ENCODE measurements around the gene ACOT8. TPM values are rescaled to one million over a fixed set of nuclear protein-coding genes. Genes with fewer than 3 reads are reported as not detected.
"Not testable (repeated sequence)": the region's sequence is repeated elsewhere in the genome, so short reads cannot be mapped to it uniquely, and the experiment has no call there.

Gene ACOT8
- polyA plus RNA-seq, 2 donors = 24.8 to 26.6 TPM

DNA sequence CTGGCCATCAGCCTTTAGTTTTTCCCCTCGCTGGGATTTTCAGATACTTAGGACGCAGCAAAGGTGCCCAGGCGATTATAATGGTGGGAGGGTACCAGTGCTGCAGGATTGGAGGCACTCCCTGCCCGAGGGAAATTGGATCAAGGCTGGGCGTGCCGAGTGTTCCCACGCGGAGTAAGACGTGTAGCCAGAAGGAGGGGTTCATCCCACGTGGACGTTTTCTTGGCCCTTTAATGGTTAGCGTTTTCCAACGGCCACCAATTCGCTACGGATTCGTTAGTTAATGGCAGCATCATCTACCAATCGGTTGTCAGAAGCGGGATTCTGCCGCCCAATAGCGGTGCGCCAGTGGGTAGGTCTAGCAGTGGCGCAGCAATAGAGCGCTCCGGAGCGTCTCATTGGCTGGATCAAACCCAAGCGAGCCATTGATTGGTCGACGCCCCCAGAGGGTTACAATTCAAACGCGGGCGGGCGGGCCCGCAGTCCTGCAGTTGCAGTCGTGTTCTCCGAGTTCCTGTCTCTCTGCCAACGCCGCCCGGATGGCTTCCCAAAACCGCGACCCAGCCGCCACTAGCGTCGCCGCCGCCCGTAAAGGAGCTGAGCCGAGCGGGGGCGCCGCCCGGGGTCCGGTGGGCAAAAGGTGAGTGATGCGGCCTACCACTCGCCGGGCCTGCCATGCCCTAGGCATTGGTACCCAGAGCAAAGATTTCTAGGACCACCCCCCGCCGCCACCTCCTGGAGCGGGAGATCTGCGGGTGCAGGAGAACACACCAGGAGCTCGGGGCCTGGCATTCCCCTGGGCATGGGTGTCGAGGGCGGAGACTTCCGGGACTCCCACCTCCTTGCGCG is 44.8 kb downstream of the ACOT8 start, which contains the start of gene UBE2C:
Gene UBE2C, plus strand, starts transcription at position 488 of the 849 bp plus-strand sequence. Its CDS starts 52 bp downstream, at position 540.
- WGBS, 2 donors = 1% methylated on average over 64 to 65 of the region's 65 CpGs
- Histone ChIP-seq H3K36me3 (ENCODE audit: control insufficient read depth in 2 of 2, insufficient read depth in 2 of 2, low read length in 1 of 2) (peaks cover 10 to 15% of the 10 kb centered on the region in 2 donors), H3K4me3 (ENCODE audit: low read depth in 1 of 2, low read length in 2 of 2) (peak within 1 kb of the TSS; percentile 61 to 74), H3K4me1 (ENCODE audit: control insufficient read depth in 2 of 2, insufficient read depth in 2 of 2, low read length in 1 of 2) (peaks cover 0 to 7% of the 10 kb centered on the region in 2 donors), H3K9me3 (ENCODE audit: control insufficient read depth in 2 of 2, insufficient read depth in 1 of 2, low read depth in 1 of 2, low read length in 1 of 2) (no peaks in the 10 kb centered on the region), H3K27ac (ENCODE audit: low read depth in 2 of 2, low read length in 1 of 2) (peak within 1 kb of the TSS; percentile 6 to 58), H3K27me3 (ENCODE audit: control insufficient read depth in 1 of 2, insufficient read depth in 2 of 2, low read length in 2 of 2) (no peaks in the 10 kb centered on the region)

- peaks cover 18 to 20% of the 10 kb centered on the region in 2 donors for H3K36me3 ChIP-seq (ENCODE audit: control insufficient read depth in 2 of 2, insufficient read depth in 2 of 2, low read length in 1 of 2)
- 93 to 95% methylated on average over 8 of the region's 8 CpGs for WGBS, 2 donors
- no peaks in the 10 kb centered on the region for H3K9me3 ChIP-seq (ENCODE audit: control insufficient read depth in 2 of 2, insufficient read depth in 1 of 2, low read depth in 1 of 2, low read length in 1 of 2)
- H3K4me3 ChIP-seq (ENCODE audit: low read depth in 1 of 2, low read length in 2 of 2) = no peak overlapping the region
- peaks cover 0 to 7% of the 10 kb centered on the region in 2 donors for H3K4me1 ChIP-seq (ENCODE audit: control insufficient read depth in 2 of 2, insufficient read depth in 2 of 2, low read length in 1 of 2)
- H3K27ac ChIP-seq (ENCODE audit: low read depth in 2 of 2, low read length in 1 of 2) = no peak overlapping the region
- H3K27me3 ChIP-seq (ENCODE audit: control insufficient read depth in 1 of 2, insufficient read depth in 2 of 2, low read length in 2 of 2) = no peaks in the 10 kb centered on the region
These were observed 46.8 kb downstream of the ACOT8 start for GRCh38 chr20:45810191-45810970.

DNA sequence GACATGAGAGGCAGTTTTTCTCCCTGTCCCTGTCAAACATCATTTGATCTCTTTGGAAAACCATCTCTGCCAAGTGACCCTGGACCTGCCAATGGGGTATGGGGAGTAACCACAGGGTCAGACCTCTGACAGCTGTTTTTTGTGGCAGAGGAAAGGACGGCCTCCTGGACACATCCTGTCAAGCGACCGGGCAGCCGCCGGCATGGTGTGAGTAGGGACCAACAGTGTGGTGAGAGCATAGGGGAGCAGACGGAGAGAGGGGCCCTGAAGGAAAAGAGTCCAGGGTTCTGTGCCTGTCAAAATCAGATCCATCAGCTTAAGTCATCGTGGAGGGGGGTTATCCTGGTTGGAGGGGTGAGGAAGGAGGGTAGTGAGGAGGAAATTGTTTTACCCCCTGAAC is 55.3 kb downstream of the ACOT8 start:
- Histone ChIP-seq H3K27me3 (ENCODE audit: control insufficient read depth in 1 of 2, insufficient read depth in 2 of 2, low read length in 2 of 2) (no peaks in the 10 kb centered on the region), H3K27ac (ENCODE audit: low read depth in 2 of 2, low read length in 1 of 2) (no peak overlapping the region), H3K9me3 (ENCODE audit: control insufficient read depth in 2 of 2, insufficient read depth in 1 of 2, low read depth in 1 of 2, low read length in 1 of 2) (no peaks in the 10 kb centered on the region), H3K4me3 (ENCODE audit: low read depth in 1 of 2, low read length in 2 of 2) (no peak overlapping the region), H3K4me1 (ENCODE audit: control insufficient read depth in 2 of 2, insufficient read depth in 2 of 2, low read length in 1 of 2) (no peaks in the 10 kb centered on the region), H3K36me3 (ENCODE audit: control insufficient read depth in 2 of 2, insufficient read depth in 2 of 2, low read length in 1 of 2) (peaks cover 16 to 28% of the 10 kb centered on the region in 2 donors)
- WGBS, 2 donors = 89 to 92% methylated on average over 7 of the region's 7 CpGs

- no peaks in the 10 kb centered on the region for H3K27me3 ChIP-seq (ENCODE audit: control insufficient read depth in 1 of 2, insufficient read depth in 2 of 2, low read length in 2 of 2)
- H3K9me3 ChIP-seq (ENCODE audit: control insufficient read depth in 2 of 2, insufficient read depth in 1 of 2, low read depth in 1 of 2, low read length in 1 of 2) = no peaks in the 10 kb centered on the region
- peaks cover 10 to 24% of the 10 kb centered on the region in 2 donors for H3K36me3 ChIP-seq (ENCODE audit: control insufficient read depth in 2 of 2, insufficient read depth in 2 of 2, low read length in 1 of 2)
- H3K4me3 ChIP-seq (ENCODE audit: low read depth in 1 of 2, low read length in 2 of 2) = no peak overlapping the region
- no peak overlapping the region for H3K27ac ChIP-seq (ENCODE audit: low read depth in 2 of 2, low read length in 1 of 2)
- WGBS, 2 donors = 32 to 35% methylated on average over 4 of the region's 4 CpGs
- no peaks in the 10 kb centered on the region for H3K4me1 ChIP-seq (ENCODE audit: control insufficient read depth in 2 of 2, insufficient read depth in 2 of 2, low read length in 1 of 2)
These were observed 58.1 kb downstream of the ACOT8 start for GRCh38 chr20:45798935-45799642.

GRCh38 chr20:45797955-45798354 is 59.2 kb downstream of the ACOT8 start:
- 87 to 98% methylated on average over 3 of the region's 3 CpGs for WGBS, 2 donors
- H3K4me3 ChIP-seq (ENCODE audit: low read depth in 1 of 2, low read length in 2 of 2); H3K4me1 ChIP-seq (ENCODE audit: control insufficient read depth in 2 of 2, insufficient read depth in 2 of 2, low read length in 1 of 2); H3K9me3 ChIP-seq (ENCODE audit: control insufficient read depth in 2 of 2, insufficient read depth in 1 of 2, low read depth in 1 of 2, low read length in 1 of 2); H3K27me3 ChIP-seq (ENCODE audit: control insufficient read depth in 1 of 2, insufficient read depth in 2 of 2, low read length in 2 of 2); H3K27ac ChIP-seq (ENCODE audit: low read depth in 2 of 2, low read length in 1 of 2): not testable (repeated sequence)
- H3K36me3 ChIP-seq (ENCODE audit: control insufficient read depth in 2 of 2, insufficient read depth in 2 of 2, low read length in 1 of 2) = peaks cover 10 to 21% of the 10 kb centered on the region in 2 donors

GRCh38 chr20:45797510-45797909 is 59.7 kb downstream of the ACOT8 start:
- H3K27ac ChIP-seq (ENCODE audit: low read depth in 2 of 2, low read length in 1 of 2); H3K4me1 ChIP-seq (ENCODE audit: control insufficient read depth in 2 of 2, insufficient read depth in 2 of 2, low read length in 1 of 2); H3K27me3 ChIP-seq (ENCODE audit: control insufficient read depth in 1 of 2, insufficient read depth in 2 of 2, low read length in 2 of 2); H3K4me3 ChIP-seq (ENCODE audit: low read depth in 1 of 2, low read length in 2 of 2); H3K9me3 ChIP-seq (ENCODE audit: control insufficient read depth in 2 of 2, insufficient read depth in 1 of 2, low read depth in 1 of 2, low read length in 1 of 2): not testable (repeated sequence)
- WGBS, 2 donors = no CpG with 5 or more reads among the region's 1 CpG
- peaks cover 10 to 17% of the 10 kb centered on the region in 2 donors for H3K36me3 ChIP-seq (ENCODE audit: control insufficient read depth in 2 of 2, insufficient read depth in 2 of 2, low read length in 1 of 2)

GRCh38 chr20:45796337-45797065 is 60.7 kb downstream of the ACOT8 start:
- Histone ChIP-seq H3K27ac (ENCODE audit: low read depth in 2 of 2, low read length in 1 of 2) (no peak overlapping the region), H3K36me3 (ENCODE audit: control insufficient read depth in 2 of 2, insufficient read depth in 2 of 2, low read length in 1 of 2) (peaks cover 4 to 15% of the 10 kb centered on the region in 2 donors), H3K4me1 (ENCODE audit: control insufficient read depth in 2 of 2, insufficient read depth in 2 of 2, low read length in 1 of 2) (peaks cover 4 to 6% of the 10 kb centered on the region in 2 donors), H3K9me3 (ENCODE audit: control insufficient read depth in 2 of 2, insufficient read depth in 1 of 2, low read depth in 1 of 2, low read length in 1 of 2) (no peaks in the 10 kb centered on the region), H3K4me3 (ENCODE audit: low read depth in 1 of 2, low read length in 2 of 2) (no peak overlapping the region), H3K27me3 (ENCODE audit: control insufficient read depth in 1 of 2, insufficient read depth in 2 of 2, low read length in 2 of 2) (no peaks in the 10 kb centered on the region)
- WGBS, 2 donors = 94 to 95% methylated on average over 11 of the region's 11 CpGs

- Histone ChIP-seq H3K9me3 (ENCODE audit: control insufficient read depth in 2 of 2, insufficient read depth in 1 of 2, low read depth in 1 of 2, low read length in 1 of 2) (no peaks in the 10 kb centered on the region), H3K27ac (ENCODE audit: low read depth in 2 of 2, low read length in 1 of 2) (peak overlapping the region; percentile 79 to 94), H3K27me3 (ENCODE audit: control insufficient read depth in 1 of 2, insufficient read depth in 2 of 2, low read length in 2 of 2) (no peaks in the 10 kb centered on the region), H3K4me3 (ENCODE audit: low read depth in 1 of 2, low read length in 2 of 2) (peak overlapping the region; percentile 91 to 98), H3K36me3 (ENCODE audit: control insufficient read depth in 2 of 2, insufficient read depth in 2 of 2, low read length in 1 of 2) (peaks cover 3 to 13% of the 10 kb centered on the region in 2 donors), H3K4me1 (ENCODE audit: control insufficient read depth in 2 of 2, insufficient read depth in 2 of 2, low read length in 1 of 2) (peaks cover 4 to 7% of the 10 kb centered on the region in 2 donors)
- WGBS, 2 donors = 23 to 26% methylated on average over 19 of the region's 19 CpGs
These were observed 64.7 kb downstream of the ACOT8 start for GRCh38 chr20:45792317-45793118.

Measured in esophagus (tissue), 2 donors.